K562 (cell line): ENCODE data around the gene TAC3. TPM values are rescaled to one million over a fixed set of nuclear protein-coding genes. Genes with fewer than 3 reads are reported as not detected.

ENCODE experiments used
- ILF3 ChIP-seq: fragments of 450-650 bp; IDR thresholded peaks from 2 replicates; pipeline ENCODE4 v1.6.1; 2018; ENCODE audit warnings: antibody characterized with exemption, mild to moderate bottlenecking, moderate library complexity, borderline replicate concordance
- TOE1 ChIP-seq, 2 experiments: fragments of 450-650 bp in 1 of 2; sonication (generic) in 1 of 2; formaldehyde crosslinking in 1 of 2; IDR thresholded peaks; 2 replicates each; pipeline versions ENCODE4 v1.7.1 to v1.8.0; 2016 to 2022; ENCODE audit warnings: borderline replicate concordance in 2 of 2, mild to moderate bottlenecking in 2 of 2, antibody characterized with exemption in 1 of 2, inconsistent platforms in 1 of 2, low read depth in 1 of 2, missing genetic modification reagents in 1 of 2, moderate library complexity in 1 of 2
- polyA plus RNA-seq, 8 experiments: library from polyadenylated mRNA; depleted of rRNA in 4 of 8; stranded (reverse) in 5 of 8; unstranded in 3 of 8; fragments of >200 nt; fragmentation: Nextera tagmentation in 2 of 8; fragmentation: Illumina TruSeq in 1 of 8; extraction: Ambion mirVana in 2 of 8; extraction: Trizol in 1 of 8; gene quantifications; 2 replicates each; pipeline versions ENCODE4 v1.2.1 to v1.2.3, GENCODE V29; 2011 to 2014; ENCODE audit warnings: inconsistent platforms in 1 of 8, missing spikeins in 1 of 8
- total RNA-seq, 7 experiments: library from RNA; depleted of rRNA in 6 of 7; stranded (reverse); fragments of >200 nt in 6 of 7; fragmentation: Illumina TruSeq in 2 of 7; extraction: Trizol in 2 of 7; gene quantifications; 2 replicates each; pipeline versions ENCODE4 v1.2.1 to v1.2.3, GENCODE V29; 2011 to 2021; ENCODE audit warnings: low replicate concordance in 1 of 7
- TF ChIP-seq, protein P1 (sequence below): fragments of 200-600 bp; sonication (generic); IDR thresholded peaks from one replicate; pipeline ENCODE4 v1.6.1; 2012; ENCODE audit warnings: mild to moderate bottlenecking, low read depth, low read length, inconsistent platforms
- TF ChIP-seq, protein P2 (sequence below), 2 experiments: fragments of 450-650 bp in 1 of 2; sonication (generic) in 1 of 2; formaldehyde crosslinking; conservative IDR thresholded peaks; 2 replicates each; pipeline versions ENCODE4 v1.4.0 to v1.8.1; 2020 to 2022; ENCODE audit warnings: mild to moderate bottlenecking in 1 of 2, missing genetic modification reagents in 1 of 2
- TF ChIP-seq, protein P3 (sequence below): sonication (generic); formaldehyde crosslinking; IDR thresholded peaks from 2 replicates; pipeline ENCODE4 v1.8.0; 2022; ENCODE audit warnings: missing genetic modification reagents, mild to moderate bottlenecking, moderate library complexity, borderline replicate concordance
- TF ChIP-seq, protein P4 (sequence below), 3 experiments: fragments of 200-800 bp in 1 of 3; fragments of 250-450 bp in 1 of 3; fragments of 450-650 bp in 1 of 3; sonication (Bioruptor Pico) in 1 of 3; sonication (Bioruptor generic) in 1 of 3; formaldehyde crosslinking in 1 of 3; IDR thresholded peaks; 2 replicates each; pipeline versions ENCODE4 v1.6.1 to v1.8.0; 2016 to 2022; ENCODE audit warnings: mild to moderate bottlenecking in 2 of 3, missing genetic modification characterization in 2 of 3, missing compliant biosample characterization in 1 of 3, moderate library complexity in 1 of 3

The TAC3 gene
- total and polyA plus RNA-seq, 9 of the 15 experiments (the other 6 are each of a cell fraction or from before 2014, with no cell fraction given): 0.29 to 2.8 (median 1.4) TPM

DNA sequence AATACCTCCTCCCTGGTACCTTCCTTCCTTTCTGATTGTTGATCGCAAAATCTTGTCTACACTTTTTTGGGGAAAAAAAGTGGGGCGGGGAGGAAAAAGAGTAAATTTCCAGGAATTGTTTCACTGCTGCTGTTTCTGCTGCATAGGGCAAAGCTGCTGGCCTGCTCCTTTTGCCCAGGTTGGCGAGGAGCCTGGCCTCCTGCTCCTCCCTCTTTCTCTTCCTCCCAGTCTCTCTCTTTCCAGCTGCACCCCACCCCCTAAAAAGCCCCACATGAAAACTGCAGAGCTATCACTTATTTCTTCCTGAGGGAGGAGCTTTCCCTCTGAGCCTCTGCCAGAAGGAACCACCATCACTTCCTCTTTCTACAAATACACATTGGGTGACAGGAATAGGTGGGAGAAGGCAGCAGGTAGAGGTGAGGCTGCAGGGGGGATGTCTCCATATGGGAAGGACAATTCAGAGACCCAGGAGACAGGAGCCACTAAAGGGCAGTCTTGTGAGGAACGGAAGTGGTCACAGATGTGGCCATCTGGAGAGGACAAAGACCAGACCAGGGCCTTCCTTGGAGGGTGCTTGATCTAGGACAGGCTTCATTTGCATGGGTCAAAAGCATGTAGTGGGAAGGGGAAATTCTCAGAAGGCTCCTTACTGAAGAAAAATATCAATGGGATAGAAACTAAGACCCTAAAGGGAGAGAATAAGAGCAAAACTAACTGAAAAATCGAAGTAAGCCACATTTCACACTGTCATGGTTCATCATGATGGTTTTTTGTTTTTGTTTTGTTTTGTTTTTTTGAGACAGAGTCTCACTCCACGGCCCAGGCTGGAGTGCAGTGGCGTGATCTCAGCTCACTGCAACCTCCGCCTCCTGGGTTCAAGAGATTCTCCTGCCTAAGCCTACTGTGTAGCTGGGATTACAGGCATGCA is 24.7 kb downstream of the TAC3 start (continued):
- TF ChIP-seq, protein P1, sequence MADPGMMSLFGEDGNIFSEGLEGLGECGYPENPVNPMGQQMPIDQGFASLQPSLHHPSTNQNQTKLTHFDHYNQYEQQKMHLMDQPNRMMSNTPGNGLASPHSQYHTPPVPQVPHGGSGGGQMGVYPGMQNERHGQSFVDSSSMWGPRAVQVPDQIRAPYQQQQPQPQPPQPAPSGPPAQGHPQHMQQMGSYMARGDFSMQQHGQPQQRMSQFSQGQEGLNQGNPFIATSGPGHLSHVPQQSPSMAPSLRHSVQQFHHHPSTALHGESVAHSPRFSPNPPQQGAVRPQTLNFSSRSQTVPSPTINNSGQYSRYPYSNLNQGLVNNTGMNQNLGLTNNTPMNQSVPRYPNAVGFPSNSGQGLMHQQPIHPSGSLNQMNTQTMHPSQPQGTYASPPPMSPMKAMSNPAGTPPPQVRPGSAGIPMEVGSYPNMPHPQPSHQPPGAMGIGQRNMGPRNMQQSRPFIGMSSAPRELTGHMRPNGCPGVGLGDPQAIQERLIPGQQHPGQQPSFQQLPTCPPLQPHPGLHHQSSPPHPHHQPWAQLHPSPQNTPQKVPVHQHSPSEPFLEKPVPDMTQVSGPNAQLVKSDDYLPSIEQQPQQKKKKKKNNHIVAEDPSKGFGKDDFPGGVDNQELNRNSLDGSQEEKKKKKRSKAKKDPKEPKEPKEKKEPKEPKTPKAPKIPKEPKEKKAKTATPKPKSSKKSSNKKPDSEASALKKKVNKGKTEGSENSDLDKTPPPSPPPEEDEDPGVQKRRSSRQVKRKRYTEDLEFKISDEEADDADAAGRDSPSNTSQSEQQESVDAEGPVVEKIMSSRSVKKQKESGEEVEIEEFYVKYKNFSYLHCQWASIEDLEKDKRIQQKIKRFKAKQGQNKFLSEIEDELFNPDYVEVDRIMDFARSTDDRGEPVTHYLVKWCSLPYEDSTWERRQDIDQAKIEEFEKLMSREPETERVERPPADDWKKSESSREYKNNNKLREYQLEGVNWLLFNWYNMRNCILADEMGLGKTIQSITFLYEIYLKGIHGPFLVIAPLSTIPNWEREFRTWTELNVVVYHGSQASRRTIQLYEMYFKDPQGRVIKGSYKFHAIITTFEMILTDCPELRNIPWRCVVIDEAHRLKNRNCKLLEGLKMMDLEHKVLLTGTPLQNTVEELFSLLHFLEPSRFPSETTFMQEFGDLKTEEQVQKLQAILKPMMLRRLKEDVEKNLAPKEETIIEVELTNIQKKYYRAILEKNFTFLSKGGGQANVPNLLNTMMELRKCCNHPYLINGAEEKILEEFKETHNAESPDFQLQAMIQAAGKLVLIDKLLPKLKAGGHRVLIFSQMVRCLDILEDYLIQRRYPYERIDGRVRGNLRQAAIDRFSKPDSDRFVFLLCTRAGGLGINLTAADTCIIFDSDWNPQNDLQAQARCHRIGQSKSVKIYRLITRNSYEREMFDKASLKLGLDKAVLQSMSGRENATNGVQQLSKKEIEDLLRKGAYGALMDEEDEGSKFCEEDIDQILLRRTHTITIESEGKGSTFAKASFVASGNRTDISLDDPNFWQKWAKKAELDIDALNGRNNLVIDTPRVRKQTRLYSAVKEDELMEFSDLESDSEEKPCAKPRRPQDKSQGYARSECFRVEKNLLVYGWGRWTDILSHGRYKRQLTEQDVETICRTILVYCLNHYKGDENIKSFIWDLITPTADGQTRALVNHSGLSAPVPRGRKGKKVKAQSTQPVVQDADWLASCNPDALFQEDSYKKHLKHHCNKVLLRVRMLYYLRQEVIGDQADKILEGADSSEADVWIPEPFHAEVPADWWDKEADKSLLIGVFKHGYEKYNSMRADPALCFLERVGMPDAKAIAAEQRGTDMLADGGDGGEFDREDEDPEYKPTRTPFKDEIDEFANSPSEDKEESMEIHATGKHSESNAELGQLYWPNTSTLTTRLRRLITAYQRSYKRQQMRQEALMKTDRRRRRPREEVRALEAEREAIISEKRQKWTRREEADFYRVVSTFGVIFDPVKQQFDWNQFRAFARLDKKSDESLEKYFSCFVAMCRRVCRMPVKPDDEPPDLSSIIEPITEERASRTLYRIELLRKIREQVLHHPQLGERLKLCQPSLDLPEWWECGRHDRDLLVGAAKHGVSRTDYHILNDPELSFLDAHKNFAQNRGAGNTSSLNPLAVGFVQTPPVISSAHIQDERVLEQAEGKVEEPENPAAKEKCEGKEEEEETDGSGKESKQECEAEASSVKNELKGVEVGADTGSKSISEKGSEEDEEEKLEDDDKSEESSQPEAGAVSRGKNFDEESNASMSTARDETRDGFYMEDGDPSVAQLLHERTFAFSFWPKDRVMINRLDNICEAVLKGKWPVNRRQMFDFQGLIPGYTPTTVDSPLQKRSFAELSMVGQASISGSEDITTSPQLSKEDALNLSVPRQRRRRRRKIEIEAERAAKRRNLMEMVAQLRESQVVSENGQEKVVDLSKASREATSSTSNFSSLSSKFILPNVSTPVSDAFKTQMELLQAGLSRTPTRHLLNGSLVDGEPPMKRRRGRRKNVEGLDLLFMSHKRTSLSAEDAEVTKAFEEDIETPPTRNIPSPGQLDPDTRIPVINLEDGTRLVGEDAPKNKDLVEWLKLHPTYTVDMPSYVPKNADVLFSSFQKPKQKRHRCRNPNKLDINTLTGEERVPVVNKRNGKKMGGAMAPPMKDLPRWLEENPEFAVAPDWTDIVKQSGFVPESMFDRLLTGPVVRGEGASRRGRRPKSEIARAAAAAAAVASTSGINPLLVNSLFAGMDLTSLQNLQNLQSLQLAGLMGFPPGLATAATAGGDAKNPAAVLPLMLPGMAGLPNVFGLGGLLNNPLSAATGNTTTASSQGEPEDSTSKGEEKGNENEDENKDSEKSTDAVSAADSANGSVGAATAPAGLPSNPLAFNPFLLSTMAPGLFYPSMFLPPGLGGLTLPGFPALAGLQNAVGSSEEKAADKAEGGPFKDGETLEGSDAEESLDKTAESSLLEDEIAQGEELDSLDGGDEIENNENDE: no peak
- TF ChIP-seq, protein P2, sequence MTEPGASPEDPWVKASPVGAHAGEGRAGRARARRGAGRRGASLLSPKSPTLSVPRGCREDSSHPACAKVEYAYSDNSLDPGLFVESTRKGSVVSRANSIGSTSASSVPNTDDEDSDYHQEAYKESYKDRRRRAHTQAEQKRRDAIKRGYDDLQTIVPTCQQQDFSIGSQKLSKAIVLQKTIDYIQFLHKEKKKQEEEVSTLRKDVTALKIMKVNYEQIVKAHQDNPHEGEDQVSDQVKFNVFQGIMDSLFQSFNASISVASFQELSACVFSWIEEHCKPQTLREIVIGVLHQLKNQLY (CRISPR knock-in tag; conservative IDR thresholded peaks at IDR 0.05): no peak
- TF ChIP-seq TOE1 (IDR thresholded peaks at IDR 0.05; ENCODE audit: borderline replicate concordance) (no peak), TOE1 (CRISPR knock-in tag; IDR thresholded peaks at IDR 0.05; ENCODE audit: borderline replicate concordance, low read depth) (no peak), ILF3 (no peak)
- TF ChIP-seq, protein P3, sequence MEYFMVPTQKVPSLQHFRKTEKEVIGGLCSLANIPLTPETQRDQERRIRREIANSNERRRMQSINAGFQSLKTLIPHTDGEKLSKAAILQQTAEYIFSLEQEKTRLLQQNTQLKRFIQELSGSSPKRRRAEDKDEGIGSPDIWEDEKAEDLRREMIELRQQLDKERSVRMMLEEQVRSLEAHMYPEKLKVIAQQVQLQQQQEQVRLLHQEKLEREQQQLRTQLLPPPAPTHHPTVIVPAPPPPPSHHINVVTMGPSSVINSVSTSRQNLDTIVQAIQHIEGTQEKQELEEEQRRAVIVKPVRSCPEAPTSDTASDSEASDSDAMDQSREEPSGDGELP (CRISPR knock-in tag): peak; percentile 25; the same call in 1 of the 2 replicates
- TF ChIP-seq, protein P4, sequence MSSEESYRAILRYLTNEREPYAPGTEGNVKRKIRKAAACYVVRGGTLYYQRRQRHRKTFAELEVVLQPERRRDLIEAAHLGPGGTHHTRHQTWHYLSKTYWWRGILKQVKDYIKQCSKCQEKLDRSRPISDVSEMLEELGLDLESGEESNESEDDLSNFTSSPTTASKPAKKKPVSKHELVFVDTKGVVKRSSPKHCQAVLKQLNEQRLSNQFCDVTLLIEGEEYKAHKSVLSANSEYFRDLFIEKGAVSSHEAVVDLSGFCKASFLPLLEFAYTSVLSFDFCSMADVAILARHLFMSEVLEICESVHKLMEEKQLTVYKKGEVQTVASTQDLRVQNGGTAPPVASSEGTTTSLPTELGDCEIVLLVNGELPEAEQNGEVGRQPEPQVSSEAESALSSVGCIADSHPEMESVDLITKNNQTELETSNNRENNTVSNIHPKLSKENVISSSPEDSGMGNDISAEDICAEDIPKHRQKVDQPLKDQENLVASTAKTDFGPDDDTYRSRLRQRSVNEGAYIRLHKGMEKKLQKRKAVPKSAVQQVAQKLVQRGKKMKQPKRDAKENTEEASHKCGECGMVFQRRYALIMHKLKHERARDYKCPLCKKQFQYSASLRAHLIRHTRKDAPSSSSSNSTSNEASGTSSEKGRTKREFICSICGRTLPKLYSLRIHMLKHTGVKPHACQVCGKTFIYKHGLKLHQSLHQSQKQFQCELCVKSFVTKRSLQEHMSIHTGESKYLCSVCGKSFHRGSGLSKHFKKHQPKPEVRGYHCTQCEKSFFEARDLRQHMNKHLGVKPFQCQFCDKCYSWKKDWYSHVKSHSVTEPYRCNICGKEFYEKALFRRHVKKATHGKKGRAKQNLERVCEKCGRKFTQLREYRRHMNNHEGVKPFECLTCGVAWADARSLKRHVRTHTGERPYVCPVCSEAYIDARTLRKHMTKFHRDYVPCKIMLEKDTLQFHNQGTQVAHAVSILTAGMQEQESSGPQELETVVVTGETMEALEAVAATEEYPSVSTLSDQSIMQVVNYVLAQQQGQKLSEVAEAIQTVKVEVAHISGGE (CRISPR knock-in tag; IDR thresholded peaks at IDR 0.05): peak in 1 of 3 experiments; percentile 35; a peak in 1 of 6 replicates
